ENCODE results near the gene LSR. TPM values are rescaled to one million over a fixed set of nuclear protein-coding genes. Genes with fewer than 3 reads are reported as not detected.

LSR gene
- total RNA-seq, result 0.20 and 0.33 TPM in 2 replicates

GRCh38 chr19:35248310-35249145, at the start of gene LSR:
Gene LSR (plus strand): TSS chr19:35249002. CDS start chr19:35249023, 21 bp downstream.

GRCh38 chr19:35228177-35228930, 20.4 kb upstream of the LSR start, which contains the start of gene FAM187B:
Gene FAM187B (minus strand): TSS chr19:35228739. CDS start chr19:35228680, 59 bp downstream.

GRCh38 chr19:35268536-35269437, 20.0 kb downstream of the LSR start, which contains the start of gene USF2:
Gene USF2 (plus strand): TSS chr19:35268962. CDS start chr19:35269102, 140 bp downstream.

GRCh38 chr19:35291916-35292315, 43.1 kb downstream of the LSR start, which contains the start of gene MAG:
Gene MAG (plus strand): TSS chr19:35292161. CDS start chr19:35295409, 3,248 bp downstream.

Other genes with a start within 250 kb of the LSR start
- gene GRAMD1A, start 248.7 kb upstream of the LSR start, total RNA-seq, result 31.7 and 46.6 TPM in 2 replicates
- gene SCN1B, start 218.5 kb upstream of the LSR start, total RNA-seq, result 10.6 and 15.9 TPM in 2 replicates
- gene HPN, start 207.3 kb upstream of the LSR start, total RNA-seq, result 0.07 TPM in 1 of 2 replicates, not detected in the other
- gene FXYD3, start 133.2 kb upstream of the LSR start, total RNA-seq, result not detected in 2 replicates
- gene LGI4, start 113.9 kb upstream of the LSR start, total RNA-seq, result 0.59 and 1.5 TPM in 2 replicates
- gene FXYD1, start 110.2 kb upstream of the LSR start, total RNA-seq, result 4.2 TPM in 2 replicates
- gene FXYD7, start 105.7 kb upstream of the LSR start, total RNA-seq, result not detected in 2 replicates
- 29.7 and 48.7 TPM in 2 replicates for gene FXYD5, start 94.3 kb upstream of the LSR start, total RNA-seq
- gene FAM187B, start 20.3 kb upstream of the LSR start, total RNA-seq, result not detected in 2 replicates
- 80.5 and 94.7 TPM in 2 replicates for gene USF2, start 20.0 kb downstream of the LSR start, total RNA-seq
- 0.07 TPM in 1 of 2 replicates, not detected in the other for gene HAMP, start 33.5 kb downstream of the LSR start, total RNA-seq
- gene MAG, start 43.2 kb downstream of the LSR start, total RNA-seq, result not detected in 2 replicates
- gene CD22, start 80.2 kb downstream of the LSR start, total RNA-seq, result 0.40 and 0.78 TPM in 2 replicates
- not detected in 2 replicates for gene FFAR1, start 98.9 kb downstream of the LSR start, total RNA-seq
- not detected in 2 replicates for gene FFAR3, start 109.5 kb downstream of the LSR start, total RNA-seq
- 0.07 TPM in 1 of 2 replicates, not detected in the other for gene GPR42, start 122.1 kb downstream of the LSR start, total RNA-seq
- not detected in 2 replicates for gene FFAR2, start 199.3 kb downstream of the LSR start, total RNA-seq
- not detected in 2 replicates for gene KRTDAP, start 241.5 kb downstream of the LSR start, total RNA-seq

All from smooth muscle cell of the pulmonary artery (primary cell).